ENCODE results near the gene NINJ1.
"Not testable (repeated sequence)": the region's sequence is repeated elsewhere in the genome, so short reads cannot be mapped to it uniquely, and the experiment has no call there.

The NINJ1 gene

DNA sequence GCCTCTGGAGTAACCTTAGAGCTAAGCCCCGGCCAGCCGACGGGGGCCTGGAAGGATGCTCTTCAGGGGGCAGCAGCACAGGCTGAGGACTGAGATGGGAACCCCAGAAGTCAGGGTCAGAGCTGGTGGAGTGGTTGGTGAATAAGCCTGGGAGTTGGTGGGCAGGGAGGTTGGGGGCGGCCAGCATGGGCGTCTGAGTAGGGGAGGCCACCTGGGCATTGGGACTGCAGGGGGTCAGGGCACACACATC lies 14.4 kb downstream of the NINJ1 start:
- no peak for DNase-seq (ENCODE audit: low spot score)

DNA sequence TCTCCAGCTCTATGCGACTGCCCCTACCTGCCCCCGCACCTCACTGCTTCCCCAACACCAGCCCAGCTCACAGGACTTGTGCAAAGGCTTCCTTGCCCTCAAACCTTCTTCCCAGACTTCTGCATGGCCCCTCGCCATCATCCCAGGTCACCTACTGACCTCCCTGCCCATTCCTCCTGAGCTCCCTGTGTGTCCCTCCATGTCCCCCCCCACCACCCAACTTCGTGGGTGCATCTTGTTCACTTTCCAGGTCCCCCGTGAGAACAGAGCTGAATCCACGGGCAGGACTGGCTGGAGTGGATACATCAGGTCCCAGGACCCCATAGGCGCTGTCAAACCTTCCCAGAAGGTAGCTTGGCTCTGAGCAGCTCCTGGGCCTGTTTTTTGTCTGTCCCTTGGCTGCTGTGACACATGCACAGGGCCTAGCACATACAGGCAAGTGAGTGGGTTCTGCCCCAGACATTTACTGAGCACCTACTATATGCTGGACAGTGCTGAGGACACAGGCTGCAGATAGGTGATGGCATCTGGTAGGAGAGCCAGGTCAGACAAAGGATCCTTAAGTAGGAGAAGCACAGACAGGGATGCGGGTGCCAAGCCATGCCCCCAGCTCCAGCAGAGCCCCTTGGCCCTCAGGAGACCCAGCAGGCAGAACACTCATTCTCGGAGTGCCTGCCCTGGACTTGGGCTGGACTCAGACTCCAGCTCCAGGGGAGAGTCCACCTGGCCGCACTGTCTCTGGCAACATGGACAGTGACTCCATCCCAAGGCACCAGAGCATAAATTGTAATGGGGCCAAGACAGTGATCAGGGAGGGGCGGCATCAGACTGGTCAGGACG lies 15.0 kb downstream of the NINJ1 start:
- DNase-seq (ENCODE audit: low spot score) = no peak

DNA sequence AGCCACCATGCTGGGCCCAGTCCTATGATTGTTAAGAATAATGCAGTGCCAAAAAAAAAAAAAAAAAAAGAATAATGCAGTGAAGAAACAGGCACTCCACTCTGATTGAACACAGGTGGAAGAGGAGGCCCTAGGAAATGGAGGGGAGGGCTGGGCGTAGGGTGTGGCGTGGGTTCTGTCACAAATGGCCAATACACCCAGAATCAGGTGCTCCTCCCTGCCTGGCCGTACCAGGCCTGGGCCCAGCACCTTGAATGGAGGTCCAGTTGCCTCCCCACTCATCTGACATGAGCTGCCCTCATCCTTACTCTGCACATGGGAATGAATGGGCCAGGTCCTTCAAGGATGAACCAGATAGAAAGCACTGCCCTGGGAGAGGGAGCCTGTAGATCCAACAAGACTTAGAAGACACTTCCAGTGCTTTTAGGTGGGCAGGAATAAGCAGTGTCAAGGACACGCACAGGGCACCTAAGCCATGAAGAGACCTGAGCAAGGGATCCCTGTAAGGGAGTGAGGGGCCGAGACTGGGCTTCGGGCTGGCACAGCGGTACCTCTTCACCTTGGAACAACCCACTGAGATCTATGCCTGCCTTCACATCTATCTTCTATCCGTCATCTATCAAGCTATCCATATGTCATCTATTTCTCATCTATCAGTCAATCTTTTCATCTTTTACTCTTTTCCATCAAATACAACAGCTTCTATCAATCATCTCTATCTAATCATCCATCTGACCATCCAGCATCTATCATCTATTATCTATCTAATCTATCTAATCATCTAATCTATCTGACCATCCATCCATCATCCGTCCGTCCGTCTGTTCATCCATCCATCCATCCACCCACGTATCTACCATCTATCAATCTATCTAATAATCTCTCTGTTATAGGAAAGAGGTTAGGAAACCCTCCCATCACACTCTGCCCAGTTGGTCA lies 15.9 kb downstream of the NINJ1 start:
- no peak for DNase-seq (ENCODE audit: low spot score)

DNA sequence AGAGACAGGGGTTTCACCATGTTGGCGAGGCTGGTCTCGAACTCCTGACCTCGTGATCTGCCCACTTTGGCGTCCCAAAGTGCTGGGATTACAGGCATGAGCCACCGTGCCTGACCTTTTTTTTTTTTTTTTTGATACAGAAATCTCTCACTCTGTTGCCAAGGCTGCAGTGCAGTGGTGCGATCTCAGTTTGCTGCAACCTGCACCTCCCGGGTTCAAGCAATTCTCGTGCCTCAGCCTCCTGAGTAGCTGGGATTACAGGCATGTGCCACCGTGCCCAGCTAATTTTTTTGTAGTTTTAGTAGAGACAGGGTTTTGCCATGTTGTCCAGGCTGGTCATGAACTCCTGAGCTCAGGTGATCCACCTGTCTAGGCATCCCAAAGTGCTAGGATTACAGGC lies 16.5 kb downstream of the NINJ1 start:
- DNase-seq (ENCODE audit: low spot score) = not testable (repeated sequence)

DNA sequence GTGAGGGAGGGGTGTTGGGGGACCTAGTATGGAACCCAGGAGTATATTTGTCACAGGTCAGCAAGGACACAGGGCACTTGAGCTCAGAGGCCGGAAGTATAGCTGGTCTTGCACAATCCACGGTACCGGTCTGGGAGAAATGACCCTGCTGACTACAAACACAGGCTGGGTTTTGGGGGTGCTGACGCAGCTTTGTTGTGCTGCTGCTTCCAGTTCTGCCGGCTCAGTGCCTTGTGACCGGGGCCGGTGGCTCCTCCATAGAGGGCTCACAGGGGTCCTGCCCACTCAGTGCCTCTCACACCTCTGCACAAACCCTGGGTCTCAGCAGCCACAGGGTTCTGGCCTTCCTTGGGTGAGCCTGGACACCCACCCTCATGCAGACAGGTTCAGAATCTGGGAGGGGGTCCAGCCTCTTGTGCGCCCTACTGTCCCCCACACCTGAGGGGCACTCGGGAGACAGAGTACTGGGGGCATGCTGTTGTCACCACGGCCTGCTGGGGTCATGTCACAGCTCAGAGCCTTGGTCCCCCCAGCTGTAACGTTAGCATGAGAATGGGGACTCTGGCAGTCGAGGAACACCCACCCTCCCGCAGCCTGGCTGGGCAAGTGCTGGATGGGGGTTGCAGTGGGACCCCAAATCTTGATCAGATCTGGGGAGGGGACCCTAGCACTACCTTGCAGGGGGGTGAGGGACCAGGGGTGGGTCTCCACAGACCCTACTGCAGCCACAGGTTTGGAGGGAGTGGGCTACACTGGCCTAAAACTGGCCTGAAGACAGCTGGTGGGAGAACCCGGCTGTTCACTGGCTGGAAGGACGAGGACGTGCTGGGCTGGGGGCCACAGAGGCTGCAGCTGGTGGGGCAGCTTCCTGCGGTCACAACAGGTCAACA lies 17.7 kb downstream of the NINJ1 start:
- DNase-seq (ENCODE audit: low spot score) = no peak

DNA sequence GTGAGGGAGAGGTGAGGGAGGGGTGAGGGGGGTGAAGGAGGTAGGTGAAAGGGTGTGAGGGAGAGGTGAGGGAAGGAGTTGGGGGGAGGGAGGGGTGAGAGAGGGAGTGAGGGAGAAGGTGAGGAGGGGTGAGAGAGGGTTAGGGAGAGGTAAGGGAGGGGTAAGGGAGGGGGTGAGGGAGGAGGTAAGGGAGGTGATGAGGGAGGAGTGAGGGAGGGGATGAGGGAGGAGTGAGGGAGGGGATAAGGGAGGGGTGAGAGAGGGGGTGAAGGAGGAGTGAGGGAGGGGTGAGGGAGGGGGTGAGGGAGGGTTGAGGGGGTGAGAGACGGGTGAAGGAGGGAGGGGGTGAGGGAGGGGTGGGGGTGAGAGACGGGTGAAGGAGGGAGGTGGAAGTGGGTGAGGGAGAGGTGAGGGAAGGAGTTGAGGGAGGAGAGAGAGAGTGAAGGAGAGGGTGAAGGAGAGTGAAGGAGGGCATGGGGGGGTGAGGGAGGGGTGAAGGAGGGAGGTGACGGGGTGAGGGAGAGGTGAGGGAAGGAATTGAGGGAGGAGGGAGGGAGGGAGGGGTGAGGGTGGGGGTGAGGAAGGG lies 18.5 kb downstream of the NINJ1 start:
- DNase-seq (ENCODE audit: low spot score) = no peak

DNA sequence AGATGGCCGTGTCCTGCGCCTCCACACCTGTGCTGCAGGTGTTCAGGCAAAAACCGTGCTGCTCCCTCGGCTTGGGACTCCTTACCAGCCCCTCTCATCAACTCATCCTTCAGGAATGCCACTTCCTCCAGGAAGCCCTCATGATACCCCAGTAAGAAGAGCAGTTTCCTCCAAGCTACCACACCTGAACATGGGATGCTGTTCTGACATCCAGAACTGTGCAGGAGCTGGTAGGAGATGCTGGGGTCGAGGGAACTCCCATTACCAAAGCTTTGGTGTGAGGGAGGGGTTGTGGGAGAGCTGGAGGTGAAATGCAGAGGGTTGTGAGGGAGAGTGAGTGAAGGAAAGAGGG lies 19.1 kb downstream of the NINJ1 start:
- no peak for DNase-seq (ENCODE audit: low spot score)

DNA sequence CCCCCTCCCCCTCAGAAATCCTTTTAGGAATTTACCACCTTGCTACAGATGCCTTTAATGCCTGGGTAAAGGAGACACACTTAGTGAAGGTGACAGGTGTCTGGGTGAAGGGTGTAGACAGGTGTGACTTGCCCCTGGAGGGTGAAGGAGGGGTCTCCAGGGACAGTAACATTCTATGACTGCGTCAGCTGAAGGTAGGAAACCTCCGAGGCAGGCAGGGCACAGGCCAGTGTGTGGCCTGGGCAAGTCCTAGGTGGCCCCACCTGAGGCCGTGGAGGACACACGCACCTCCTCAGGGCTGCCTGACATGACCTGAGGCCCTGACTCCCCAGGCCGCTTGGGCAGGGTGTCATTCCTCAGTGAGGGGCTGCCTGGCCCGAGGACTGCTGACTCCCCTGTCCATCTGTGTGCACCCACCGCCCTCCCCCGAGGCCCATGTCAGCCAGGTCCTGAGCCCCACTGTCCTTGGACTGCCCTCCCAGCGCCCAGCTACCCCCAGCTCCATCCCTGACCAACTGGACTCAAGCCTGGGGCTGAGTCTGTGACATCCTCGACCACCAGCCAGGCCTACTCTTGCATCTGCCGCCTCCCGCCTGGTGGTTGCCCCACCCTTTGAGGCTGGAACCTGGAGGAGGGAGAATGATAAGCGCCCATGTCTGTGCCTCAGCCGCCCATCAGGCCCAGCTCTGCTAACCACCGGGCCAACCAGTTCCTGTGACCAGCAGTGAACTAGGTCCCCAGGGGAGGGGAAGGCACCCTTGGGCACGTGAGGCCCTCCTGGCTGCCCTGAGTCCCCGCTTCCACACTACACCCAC lies 19.7 kb downstream of the NINJ1 start:
- no peak for DNase-seq (ENCODE audit: low spot score)

DNA sequence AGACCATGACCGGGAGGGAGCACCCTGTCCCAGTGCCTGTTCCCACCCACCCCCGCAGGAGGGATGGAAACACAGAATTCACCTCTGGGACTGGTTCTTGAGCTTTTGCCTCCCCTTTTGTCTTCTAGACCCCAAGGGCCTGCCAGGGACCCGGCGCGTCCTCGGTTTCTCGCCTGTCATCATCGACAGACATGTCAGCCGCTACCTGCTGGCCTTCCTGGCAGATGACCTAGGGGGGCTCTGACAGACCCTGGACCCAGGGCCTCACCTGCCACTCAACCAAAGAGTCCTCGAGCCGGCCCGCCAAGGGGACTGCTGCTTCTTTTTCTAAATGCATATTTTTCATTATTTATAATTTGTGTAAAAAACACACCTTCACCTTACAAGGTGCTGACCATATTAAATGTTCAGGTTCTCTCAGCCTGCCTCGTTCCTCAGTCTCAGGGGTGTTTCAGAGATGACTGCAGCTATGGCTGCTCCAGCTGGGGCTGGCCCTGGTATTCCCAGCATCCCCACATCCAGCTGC lies 21.1 kb downstream of the NINJ1 start:
- no peak for DNase-seq (ENCODE audit: low spot score)

DNA sequence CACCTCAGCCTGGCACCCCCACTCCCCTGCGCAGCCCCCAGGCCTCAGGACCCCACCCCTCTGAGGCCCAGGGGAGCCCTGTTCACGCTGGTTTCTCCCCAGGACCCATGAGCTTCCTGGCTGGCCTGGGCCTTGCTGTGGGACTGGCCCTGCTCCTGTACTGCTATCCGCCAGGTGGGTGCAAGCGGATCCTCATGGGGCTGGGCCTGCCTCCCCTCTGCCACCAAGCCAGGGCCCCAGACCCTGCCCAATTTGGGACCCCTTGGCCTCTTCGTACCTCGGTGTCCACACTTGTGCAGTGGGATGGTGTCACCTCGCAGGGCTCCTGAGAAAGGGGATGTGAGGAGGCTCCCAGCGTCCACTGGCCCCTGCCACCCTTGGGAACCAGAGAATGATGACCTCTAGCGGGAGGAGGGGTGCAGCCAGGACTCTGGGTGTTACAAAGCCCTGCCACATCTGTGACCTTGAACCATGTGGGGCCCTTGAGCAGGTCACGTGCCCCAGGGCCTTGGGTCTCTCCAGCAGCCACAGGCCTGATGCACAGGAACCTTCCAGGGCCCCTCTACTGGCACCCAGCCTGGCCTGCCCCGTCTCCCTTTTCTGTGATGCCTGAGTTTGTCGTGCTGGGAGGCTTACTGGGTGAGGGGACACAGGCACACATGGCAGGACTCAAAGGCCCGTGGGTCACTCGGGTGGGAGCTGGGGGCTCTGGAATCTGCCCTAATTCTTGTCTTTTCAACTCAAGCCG lies 21.8 kb downstream of the NINJ1 start:
- no peak for DNase-seq (ENCODE audit: low spot score)

DNA sequence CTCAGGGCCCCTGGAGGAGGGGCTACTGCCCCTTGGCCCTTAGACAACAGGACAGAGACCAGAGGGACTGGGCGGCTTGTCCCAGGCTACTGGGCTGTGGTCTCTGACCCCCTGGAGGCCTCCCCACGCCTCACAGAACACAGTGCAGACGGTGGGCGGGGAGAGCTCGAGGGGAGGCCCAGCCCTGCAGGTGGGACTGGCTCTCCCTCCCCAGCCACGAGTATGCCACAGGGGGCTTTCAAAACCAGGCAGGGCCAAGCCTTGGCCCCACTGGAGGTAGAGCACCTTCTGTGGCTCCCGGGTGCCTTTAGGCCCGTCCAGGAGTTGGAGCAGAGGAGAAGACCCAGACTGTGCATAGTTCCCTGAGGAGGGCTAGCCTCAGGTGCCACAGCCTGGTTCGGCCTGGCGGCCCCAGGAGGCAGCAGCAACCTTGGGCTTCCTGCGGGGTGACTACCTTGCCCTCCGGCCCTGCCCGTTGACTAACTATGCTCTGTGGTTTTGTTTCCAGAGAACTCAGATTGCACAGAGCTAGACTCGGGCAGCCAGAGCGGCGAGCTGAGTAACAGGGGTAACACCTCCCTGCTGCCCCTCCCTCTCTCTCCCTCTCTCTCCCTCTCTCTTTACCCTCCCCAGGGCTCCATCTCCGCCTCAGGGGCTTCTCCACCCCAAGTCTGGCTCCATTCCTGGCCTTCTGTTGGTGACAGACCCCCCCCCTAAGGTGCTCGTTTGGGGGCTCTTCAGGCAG lies 22.5 kb downstream of the NINJ1 start:
- no peak for DNase-seq (ENCODE audit: low spot score)

DNA sequence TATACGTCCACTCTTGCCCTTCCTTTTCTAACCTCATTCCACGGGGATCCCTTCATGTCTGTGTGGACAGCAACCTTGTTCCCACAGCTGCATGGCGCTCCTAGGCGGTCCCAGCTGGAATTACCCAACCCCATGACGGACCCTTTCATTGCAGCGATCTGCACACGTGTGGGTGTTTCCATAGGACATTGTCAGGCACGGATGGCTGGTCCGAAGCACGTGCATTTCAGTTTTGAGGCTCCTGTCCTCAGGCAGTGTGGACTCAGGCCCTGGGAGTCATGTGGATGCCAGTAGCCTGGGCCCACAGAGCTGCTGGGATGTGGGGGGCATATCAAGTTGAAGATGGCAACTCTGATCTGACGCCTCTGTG lies 23.1 kb downstream of the NINJ1 start:
- DNase-seq (ENCODE audit: low spot score) = no peak

DNA sequence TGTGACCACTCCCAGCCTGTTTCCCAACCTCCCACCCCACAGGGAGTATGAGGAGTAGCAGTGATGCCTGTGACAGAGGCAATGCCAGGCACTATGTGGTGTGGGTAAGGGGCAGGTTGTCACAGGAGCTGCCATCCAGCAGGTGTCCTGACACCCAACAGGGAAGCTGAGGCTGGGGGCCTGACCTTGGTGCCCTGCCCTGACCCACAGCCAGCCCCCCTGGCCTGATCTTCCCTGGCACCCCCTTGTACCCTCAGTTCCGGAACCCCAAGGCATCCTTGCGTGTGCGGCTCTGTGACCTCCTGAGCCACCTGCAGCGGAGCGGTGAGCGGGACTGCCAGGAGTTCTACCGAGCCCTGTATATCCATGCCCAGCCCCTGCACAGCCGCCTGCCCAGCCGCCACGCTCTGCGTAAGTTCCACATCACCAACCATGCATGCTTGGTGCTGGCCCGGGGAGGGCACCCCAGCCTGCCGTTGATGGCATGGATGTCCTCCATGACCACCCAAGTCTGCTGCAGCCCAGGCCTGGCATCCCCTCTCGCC lies 23.7 kb downstream of the NINJ1 start:
- DNase-seq (ENCODE audit: low spot score) = no peak

DNA sequence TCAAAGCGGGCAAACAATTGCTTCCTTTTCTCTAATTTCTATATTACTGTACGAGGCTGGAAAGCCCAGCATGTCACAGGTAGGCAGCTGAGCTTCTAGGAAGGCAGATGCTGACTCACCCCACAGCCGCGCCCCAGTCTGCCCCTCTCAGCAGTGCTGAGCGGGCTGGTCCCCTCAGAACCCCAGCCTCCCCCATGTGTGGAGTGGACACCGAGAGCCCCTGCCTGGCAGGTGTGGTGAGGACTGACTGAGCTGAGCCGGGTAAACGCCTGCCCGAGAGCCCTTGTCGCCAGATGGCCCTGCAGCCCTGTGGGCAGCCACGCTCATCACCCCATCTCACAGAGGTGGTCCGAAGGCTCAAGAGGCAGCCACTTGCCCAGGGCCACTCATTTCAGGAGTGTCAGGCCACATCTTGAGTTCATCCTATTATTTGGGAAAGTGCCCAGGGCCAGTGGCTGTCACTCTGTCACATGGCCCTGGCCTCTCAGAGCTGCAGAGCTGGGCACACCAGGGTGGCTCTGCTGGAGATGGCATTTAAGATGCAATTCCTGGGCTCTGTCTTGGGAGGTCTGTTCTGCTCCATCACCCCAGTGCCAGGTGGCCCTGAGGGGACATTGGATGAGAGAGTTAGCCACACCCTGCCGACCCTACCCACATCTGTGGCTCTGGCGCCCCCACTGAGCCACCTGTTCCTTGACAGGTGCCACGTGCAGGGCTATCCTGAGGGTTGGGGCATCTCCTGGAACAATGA lies 25.6 kb downstream of the NINJ1 start:
- DNase-seq (ENCODE audit: low spot score) = no peak

DNA sequence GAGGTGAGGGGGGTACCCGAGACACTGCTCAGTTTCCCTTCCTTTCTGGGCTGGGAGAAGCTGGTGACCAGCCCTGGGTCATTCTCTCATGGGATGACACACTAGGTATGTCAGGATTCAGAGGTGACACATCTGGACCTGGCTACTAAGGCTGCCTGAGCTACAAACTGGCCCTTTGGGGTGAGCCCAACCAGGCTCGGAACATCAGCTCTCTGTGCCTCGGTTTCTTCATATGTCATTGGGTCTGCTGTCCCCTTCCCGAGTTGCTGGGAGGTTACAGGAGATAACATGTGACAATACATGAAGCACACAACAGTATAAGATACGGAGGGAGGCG lies 26.3 kb downstream of the NINJ1 start:
- no peak for DNase-seq (ENCODE audit: low spot score)

DNA sequence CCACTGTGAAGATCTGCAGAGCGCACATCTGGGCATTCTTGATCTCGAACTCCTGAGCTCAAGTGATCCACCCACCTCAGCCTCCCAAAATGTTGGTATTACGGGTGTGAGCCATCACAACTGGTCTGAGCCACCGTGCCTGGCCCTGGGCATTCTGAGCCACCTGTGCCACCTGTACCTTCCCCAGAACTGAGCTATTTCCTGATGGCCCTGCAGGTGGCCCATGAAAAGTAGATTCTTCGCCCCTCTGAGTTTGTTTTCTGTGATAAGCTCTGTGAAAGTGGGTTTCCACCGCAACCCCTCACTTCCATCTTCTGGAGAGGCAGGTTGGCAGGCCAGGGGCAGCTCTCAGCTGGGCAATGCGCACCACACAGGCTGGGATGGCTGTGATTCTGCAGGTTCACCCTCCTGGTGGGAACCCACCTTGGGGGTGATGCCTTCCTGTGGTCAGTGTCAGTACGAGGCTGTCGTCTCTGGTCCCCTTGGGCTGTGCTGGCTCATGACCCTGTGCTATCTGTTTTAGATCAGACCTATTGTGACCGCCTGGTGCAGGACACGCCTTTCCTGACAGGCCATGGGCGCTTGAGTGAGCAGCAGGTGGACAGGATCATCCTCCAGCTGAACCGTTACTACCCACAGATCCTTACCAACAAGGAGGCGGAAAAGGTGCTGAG lies 26.8 kb downstream of the NINJ1 start:
- DNase-seq (ENCODE audit: low spot score) = no peak

DNA sequence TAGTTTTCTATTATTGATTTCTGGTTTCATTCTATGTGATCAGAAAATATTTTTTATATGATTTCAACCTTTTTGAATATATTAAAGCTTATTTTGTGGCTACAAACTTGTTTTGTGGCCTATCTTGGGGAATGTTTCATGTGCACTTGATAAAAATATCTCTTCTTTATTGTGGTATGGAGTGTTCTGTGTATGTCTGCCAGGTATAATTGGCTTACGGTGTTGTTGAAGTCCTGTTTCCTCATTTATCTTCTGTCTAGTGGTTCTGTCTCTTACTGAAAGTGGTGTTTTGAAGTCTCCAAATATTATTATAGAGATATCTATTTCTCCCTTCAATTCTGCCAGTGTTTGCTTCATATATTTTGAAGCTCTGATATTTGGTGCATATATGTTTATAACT lies 28.4 kb downstream of the NINJ1 start:
- DNase-seq (ENCODE audit: low spot score) = no peak

DNA sequence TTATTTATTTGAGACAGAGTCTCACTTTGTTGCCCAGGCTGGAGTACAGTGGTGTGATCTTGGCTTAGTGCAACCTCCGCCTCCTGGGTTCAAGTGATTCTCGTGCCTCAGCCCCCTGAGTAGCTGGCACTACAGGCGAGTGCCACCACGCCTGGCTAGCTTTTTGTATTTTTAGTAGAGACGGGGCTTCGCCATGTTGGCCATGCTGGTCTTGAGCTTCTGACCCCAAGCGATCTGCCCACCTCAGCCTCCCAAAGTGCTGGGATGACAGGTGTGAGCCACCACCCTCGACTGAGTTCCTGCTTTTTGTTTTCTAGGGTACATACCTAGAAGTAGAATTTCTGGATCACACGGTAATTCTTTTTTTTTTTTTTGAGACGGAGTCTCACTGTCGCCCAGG lies 33.0 kb downstream of the NINJ1 start:
- not testable (repeated sequence) for DNase-seq (ENCODE audit: low spot score)
